Fibroblast of gingiva (primary cell): ENCODE data around the gene PLCH1.
A peak's percentile ranks its signal among the peaks of the same experiment; 100 is the strongest.

Experiments
- DNase-seq: peaks from one replicate; pipeline ENCODE4 v3.0.0-alpha.2; 2011; ENCODE audit warnings: low read depth

Gene PLCH1

DNA sequence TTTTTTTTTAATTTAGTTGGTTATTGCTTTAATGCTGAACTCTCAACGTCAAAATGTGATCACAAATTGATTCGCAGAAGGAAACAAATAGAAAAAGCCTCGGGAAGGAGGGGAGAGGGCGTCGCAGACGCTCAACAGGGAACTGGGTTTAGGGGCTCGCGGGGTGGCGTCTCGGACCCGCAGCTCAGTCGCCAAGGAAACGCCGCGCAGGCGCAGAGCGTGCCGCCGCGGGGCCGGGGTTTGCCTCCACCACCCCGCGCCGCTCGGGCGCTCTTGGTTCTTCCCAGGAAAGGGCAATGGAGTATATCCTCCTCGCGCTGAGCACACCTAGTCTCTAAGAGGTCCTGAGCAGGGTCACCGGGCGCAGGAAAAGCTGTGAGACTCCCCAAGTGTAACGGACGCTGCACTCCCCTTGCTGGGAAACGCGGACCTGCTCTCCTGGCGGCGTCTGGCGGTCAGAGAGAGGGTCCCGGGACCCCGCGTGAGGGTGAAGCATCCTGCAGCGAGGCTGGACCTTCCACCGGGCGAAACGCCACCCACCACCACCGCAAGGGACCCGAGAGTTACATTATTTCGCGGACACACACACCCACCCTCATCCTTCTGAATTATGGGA is 753 bp downstream of the PLCH1 start:
- no peak for DNase-seq

DNA sequence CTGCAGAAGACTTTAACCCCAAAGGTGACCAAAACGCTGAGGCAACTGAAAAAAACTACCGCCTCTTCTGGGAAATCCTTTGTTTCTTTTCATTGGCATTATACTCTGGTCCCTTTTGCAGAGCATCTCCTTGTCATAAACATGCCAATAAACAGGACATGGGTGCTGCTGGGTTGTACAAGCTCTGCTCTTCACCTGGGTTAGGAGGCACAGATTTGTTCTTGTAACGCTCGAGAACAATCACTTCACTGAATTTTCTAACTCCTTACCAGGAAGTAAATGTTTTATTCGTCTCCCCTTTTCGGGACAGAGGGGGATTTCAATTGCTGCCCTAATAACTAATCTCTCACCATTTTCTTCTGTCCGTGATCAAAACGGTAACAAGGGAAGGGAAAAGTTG is 1.3 kb downstream of the PLCH1 start:
- DNase-seq = no peak

DNA sequence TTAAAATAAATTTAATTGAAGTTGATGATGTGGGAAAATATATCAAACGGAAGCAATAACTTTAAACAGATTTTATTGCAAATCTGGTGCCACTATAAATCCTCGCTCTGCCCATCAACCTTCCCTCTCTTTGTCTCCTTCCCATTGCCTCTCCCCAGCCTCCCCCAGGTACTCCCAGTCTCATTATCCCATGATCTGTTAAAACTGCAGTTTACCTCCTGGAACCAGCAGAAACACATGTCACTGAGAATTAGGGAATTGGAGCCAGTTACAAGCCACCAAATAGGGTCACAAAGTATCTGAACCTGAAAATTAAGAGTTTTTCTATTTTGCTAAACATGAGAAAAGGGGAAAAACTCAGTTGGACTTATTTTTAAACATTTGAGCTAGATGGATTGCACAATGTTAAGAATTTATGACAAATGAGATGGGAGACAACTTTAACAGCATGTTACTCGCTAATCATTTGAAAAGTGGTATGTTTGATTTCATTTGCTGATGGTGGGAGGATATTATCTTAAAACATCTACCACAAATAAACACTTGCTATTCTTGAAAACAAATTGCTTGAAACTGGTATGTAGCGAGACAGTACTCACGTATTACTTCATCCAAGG is 2.4 kb downstream of the PLCH1 start:
- DNase-seq = no peak

DNA sequence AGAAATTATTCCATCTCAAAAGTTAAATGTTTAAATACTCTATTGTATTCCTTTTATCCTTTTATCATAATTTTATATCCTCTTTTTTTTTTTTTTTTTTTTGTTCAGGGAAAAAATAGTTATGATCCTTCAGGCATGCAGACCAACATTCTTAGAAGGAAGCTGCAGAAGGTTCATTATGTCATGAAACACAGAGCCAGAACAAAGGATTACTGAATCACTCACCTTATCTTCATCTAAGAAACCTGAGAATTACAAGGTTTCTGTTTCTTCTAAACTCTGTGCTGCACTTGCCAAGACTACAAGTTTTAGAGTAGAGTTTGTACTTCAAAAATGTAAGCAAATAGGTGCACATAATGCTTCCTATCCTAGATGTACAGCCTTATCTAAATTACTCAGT is 3.3 kb downstream of the PLCH1 start:
- no peak for DNase-seq

DNA sequence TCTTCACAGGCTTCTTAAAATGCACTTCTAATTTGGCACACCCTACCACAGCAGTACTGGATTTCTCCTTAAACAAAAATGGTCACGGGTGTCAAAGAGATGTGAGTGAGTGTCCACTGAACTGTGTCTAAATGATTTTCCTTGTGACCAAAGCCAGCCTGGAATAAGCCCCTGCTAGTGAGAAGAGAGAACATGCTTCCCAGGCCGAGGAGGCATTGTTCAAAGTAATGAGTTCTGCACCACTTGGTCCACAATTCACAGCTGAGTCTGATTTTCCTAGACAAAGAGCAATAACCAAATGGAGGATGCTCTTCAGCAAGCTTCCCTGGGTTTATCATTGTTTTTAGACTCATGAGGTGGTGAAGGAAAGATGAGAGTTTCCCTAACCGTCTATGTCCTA is 3.8 kb downstream of the PLCH1 start:
- DNase-seq = no peak

DNA sequence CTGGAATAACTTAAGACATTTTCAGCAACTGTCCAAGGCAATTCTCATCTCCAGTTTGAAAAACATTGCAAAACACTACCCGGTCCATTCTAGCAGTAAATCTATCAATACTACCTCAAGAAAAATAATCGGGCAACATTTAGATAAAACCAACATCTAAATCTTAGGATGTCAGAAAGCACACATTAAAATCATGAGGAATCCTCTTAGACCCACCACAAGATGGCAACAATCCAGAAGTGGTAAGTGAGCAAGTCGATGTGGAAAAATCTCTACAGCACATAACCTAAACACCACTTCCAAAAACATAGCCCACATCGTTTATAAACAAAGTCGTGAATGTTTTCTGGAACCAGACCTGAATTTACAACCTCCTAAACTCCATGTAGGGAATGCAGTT is 5.7 kb downstream of the PLCH1 start:
- DNase-seq = no peak

DNA sequence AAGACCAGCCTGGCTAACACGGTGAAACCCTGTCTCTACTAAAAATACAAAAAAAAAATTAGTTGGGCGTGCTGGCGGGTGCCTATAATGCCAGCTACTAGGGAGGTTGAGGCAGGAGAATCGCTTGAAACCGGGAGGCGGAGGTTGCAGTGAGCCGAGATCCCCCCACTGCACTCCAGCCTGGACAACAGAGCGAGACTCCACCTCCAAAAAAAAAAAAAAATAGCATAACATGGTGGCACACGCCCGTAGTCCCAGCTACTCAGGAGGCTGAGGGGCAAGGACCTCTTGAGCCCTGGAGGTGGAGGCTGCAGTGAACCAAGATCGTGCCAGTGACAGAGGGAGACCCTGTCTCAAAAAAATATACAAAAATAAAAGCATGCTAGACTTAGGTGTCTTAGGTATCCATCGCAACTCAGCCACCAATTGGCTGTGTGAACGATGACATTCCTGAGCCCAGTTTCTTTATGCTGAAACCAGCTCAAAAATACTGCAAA is 6.2 kb downstream of the PLCH1 start:
- no peak for DNase-seq

DNA sequence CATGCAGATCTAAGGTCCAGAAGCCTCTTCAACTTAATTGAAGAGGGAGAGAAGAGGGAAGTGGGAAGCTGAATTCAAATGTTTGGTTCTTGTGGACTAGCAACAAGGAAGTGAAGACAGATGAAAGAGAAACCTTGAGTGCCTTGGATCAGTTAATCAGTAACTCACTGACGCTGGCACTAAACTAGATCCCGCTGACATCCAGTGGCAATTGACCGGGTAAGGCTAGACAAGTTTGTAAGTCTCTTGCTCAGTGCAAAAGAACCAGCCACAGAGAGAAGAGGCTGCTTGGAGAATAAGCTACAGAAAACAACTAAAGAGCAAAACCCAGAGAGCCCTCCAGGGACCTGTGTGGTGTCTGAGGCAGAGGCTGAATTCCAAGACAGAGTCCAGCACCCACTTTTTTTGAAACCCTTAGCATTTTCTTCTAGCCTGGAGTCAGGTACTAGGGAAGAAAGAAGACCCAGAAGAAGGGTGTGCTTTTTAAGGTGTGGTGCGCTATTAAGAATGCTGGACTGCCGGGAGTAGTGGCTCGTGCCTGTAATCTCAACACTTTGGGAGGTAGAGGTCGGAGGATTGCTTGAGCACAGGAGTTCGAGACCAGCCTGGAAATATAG is 6.9 kb downstream of the PLCH1 start:
- no peak for DNase-seq

DNA sequence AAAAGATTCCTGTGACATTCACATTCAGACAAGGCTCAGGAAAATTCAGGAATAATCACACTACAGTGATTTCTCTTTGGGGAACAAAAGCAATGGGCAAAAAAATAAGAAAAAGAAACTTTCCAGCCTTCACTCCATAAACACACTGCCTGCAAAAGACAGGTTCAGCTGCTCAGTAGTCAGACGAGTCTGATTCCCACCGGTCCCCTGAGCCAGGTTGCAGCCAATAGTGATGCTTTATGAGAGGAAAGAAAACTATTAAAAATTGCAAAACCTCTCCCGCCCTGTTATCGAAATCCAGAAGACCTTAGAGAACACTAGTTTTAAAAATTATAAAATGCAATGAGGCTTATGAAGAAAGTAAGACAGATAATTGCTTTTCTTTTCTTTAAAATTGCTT is 8.5 kb downstream of the PLCH1 start:
- no peak for DNase-seq

DNA sequence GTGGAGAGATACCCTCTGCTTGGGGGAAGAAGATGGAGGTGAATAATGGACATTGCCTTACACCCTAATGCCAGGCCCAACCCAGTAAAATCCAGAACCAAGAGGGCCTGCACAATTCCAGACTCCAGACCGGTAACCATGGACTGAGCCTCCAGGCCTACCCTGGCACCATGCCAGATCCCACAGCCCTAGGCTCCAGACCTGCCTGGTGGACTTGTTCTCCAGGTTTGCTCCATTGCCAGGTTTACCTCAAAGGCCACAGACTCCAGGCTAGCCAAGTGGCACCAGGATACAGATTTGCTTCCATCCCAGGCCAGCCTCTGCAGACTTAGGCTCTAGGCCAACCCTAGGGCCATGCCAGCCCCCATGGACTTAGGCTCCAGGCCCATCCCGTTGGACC is 14.0 kb downstream of the PLCH1 start:
- no peak for DNase-seq

DNA sequence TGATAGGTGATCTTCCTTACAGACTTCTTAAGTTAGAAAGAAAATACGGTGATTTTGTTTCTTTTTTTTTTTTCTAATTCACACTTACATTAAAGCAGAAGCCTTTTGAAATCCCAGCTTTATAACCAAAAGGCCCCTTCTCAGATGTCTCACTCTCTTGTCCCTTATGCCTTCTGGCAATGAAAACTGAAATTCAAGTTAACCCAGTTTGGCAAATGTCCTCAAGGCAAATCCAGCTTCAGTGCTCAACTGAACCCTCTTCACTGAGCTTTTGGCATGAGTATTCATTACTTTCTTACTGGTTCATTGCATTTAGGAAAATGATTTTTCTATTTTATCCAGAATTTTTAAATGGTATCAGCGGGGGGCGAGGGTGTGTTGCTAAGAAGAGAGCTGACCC is 17.0 kb downstream of the PLCH1 start:
- no peak for DNase-seq

DNA sequence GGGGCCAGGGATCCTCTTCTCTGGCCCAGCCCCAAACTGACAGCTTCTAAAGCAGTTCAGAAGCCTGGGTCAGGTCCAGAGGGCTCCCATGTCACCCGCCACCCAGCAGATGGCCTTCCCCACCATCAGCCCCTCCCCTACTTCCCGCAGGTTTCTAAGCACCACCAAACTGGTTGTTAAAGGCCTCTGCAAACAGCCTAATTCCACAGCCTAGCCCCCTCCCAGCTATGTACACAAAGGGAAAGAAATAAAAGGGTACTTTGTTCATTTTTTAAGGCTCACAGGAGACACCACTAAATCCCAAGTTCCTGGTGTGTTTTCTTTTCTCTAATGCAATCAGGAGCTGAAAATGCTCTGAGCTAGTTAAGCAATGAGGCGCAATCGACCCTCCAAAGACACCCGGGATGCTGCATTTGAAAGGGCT is 30.6 kb downstream of the PLCH1 start:
- DNase-seq = no peak

DNA sequence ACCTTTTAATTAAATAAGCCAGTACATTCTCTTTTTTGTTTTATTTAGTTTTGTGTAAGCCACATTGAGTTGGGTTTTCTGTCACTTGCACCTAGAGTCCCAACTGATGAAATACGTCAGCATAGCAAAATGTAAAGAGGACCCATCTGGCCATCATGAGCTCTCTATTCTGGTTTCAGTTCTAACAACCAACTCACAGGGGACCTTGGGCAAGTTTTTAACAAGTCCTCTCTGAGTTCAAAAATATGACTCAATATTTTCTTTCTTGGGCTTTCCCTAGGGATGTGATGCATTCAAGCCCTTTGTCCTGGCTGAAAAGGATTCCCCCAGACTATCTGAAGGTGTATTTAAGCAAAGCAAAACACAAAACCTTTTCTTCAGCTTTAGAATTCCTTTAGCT is 32.9 kb downstream of the PLCH1 start:
- peak; percentile 14 for DNase-seq

DNA sequence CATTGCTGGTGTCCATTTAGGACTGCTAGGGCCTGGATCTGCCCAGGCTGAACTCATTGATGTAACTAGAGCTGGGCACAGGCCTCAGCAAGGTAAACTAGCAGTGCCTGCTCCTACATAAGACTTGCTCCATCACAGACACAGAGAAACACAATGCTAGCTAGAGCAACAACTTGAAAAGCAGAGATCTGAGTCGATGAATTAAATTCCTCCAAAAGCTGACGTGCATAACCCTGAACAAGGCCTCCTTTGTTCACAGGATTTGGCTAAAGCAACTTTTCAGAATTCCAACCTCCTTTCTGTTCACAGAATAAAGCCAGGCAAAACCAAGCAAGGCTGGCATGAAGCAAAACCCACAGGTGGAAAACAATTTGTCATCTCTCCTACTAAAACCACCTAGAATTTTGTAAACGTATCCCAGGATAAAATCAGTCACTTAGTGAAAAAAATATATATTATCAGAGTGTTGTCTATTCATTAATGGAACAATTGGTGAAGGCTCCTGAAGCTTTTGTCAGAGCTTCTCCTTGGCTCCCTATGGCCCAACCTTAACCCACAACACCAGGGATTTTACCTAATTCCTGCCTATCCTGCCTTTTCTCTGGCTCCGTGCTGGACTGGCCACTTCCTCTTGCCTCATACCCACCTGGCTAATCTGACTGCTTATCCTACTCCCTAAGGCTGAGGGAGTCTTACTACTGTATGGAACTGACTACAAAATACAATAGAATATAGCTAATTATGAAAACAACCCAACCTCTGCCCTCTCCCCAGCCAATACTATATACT is 39.9 kb downstream of the PLCH1 start:
- no peak for DNase-seq

DNA sequence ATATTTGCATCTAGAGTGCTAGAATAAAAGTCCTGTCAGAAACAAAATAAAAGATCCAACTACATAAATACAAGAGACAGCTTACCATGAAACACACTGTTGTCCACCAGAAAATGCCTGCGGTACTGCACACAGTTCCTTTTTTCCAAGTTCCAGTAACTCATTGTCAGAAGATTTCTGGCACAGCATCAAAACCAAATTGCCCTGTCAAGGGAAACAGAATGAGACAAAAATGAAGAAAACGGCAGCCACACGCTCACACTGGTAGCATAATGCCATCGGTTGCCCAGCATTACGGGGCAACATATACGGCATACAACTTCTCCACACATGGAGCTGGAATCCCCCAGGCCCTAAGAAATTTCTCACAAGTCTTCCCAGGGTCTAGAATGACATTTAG is 40.8 kb downstream of the PLCH1 start:
- no peak for DNase-seq

DNA sequence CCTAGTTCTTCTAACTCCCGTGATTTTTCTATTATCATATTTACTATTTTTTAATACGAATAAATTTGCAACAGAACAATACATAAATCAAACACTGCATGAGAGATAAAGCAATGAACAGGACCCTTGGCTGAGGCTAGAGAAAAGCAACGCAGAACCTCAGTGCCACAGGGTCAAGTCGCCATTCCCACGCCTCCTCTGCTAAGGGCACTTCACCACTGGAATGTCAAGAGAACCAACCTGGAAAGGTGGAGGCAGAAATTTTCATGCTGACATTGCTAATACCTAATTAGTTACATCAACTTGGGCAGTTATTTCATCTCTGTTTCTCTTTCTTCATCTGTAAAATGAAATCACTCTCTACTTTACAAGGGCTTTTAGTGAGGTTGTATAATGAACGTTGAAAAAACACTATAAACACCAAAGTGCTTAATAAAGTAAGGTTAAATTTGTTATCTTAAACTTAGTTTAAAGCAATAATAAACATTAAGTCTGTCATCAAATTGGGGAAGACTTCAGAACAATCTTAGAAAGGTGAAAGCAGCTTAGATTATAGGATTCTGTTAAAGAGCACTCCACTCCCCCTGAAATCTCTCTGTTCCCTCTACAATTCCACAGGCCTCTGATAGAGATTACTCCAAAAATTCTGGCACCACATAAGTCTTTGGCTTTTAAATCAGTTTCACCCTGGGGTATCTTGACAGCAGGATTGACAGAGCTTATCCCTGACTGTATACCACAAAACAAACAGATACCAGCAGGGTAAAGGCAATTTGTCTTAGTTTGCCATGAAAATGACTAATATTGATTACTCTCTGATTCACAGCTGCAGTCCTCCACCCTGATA is 41.9 kb downstream of the PLCH1 start:
- no peak for DNase-seq

DNA sequence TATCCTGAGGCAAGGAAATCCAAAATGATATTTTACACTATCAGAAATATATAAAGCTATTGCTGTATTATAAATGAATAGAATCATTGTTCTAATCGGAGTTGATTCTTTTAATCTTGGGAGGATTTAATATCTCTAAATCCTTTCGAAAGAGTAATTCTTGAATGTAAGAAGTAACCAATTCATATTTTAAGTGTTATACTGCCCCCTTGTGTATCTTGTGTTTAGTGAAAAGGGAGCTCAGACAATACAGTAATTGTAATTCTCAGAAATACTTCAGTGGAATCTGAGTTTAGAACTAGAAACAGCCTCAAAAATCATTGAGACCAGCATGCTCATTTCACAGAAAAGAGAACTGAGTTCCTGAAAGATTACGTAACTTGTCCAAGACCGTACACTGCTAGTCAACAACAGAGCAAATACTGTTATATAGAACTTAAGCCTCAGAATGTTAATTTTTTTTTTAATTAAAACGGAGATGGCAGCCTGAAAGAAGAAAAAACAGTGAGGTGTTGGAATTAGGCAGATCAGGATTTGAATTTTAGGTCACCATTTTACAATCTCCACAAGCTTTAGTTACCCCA is 42.9 kb downstream of the PLCH1 start:
- peak; percentile 45 for DNase-seq

DNA sequence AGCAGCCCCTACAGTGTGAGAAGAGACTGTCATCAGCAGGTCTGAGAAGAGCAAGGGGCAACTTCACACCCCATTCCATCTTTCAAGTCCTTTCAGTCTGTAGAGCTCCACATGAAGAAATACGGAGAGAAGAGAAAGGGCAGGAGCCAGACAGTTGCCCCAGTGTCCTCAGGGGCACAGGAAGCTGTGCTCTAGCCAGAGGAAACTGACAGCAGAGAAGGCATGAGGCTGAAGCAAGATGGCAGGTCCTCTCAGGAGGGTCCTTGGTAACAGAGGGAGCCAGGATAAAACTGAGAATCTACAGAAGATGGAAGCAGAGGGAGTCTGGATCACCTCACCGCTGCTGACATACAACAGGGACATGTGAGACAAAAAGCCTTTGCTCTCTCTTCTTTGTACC is 47.3 kb downstream of the PLCH1 start:
- DNase-seq = no peak

DNA sequence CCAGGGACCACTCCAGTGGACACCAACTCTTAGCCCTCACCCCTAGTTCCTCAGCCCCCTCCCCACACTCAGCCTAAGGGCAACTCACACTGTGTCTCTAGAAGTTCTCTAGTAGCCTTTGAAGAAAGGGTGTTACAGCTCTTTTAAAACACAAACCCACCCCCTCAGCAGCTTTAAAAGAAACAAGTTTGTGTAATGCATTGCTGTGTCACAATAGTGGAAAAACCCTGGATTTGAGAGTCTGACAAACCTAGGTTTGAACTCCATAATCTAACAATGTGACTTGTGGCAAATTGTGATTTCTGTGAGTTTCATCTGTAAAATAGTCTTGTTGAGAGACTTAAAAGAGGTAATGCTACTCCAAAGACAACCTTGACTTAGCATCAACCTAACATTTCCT is 54.0 kb downstream of the PLCH1 start:
- no peak for DNase-seq

DNA sequence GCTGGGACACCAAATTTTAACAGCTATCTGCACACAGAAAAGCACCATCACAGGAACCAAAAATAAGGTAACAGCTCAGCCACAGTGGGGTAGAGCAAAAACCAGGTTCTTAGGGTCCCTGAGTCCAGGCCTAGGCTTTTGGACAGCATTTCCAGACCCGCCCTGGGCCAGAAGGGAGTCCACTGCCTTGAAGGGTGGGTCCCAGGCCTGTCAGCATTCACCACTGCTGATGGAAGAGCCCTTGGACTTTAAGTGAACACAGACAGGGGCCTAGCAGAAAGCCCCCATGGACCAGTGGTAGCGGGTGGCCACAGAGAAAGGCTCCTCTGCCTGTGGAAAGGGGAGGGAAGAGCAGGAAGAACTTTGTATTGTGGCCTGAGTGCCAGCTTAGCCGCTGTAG is 56.4 kb downstream of the PLCH1 start:
- DNase-seq = no peak

DNA sequence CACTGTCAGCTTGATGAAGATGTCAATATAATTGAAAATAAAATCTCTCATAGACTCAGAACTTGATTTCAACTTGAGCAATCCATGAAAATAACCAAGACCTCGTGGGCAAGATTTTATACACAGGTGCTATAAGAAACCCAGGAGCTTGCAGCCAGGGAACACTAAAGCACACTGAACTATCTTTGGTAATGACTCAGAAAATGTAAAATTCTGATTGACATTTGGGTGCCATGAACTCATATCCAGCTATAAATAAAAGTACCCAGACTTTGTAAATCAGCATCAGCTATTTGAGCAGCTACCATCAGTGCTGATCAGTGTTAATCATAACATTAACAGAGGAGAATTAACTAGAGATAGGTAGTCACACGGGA is 61.5 kb downstream of the PLCH1 start:
- no peak for DNase-seq
